HEK293 (cell line): ENCODE data around the gene INO80.
A peak's percentile ranks its signal among the peaks of the same experiment; 100 is the strongest.

ENCODE experiments used
- CTCF ChIA-PET: fragments of 350-600 bp; formaldehyde crosslinking; extraction: SDS; loops from one replicate; lab custom pipeline; 2021; ENCODE audit warnings: antibody characterized with exemption; lab: Yijun Ruan, JAX
- POLR2A ChIA-PET: fragments of 300-600 bp; formaldehyde crosslinking; extraction: SDS; loops from one replicate; lab custom pipeline; 2020; ENCODE audit warnings: antibody characterized with exemption, inconsistent platforms; lab: Yijun Ruan, JAX
- H3K27ac ChIP-seq: fragments of 200-500 bp; sonication (Bioruptor generic); 2 replicates; pipeline ENCODE4 v1.5.1; 2014; ENCODE audit warnings: low read depth, low read length, control low read depth, inconsistent platforms; ENCODE audit errors: extremely low read depth
- H3K36me3 ChIP-seq, 2 experiments: fragments of 200-500 bp in 1 of 2; sonication (Bioruptor generic) in 1 of 2; 1 replicate in 1 of 2; 2 replicates in 1 of 2; pipeline ENCODE4 v1.5.1; 2014 to 2017; ENCODE audit warnings: inconsistent platforms in 2 of 2, low read length in 2 of 2; ENCODE audit not compliant: control insufficient read depth in 2 of 2, insufficient read depth in 1 of 2
- H3K4me1 ChIP-seq: fragments of 200-500 bp; sonication (Bioruptor generic); 2 replicates; pipeline ENCODE4 v1.5.1; 2014; ENCODE audit warnings: mild to moderate bottlenecking, low read length, inconsistent platforms; ENCODE audit not compliant: control insufficient read depth, insufficient read depth
- H3K4me3 ChIP-seq: 2 replicates; pipeline ENCODE4 v1.5.1; 2011; ENCODE audit warnings: low read depth, mild to moderate bottlenecking, control low read depth, low read length, moderate library complexity
- H3K9me3 ChIP-seq: fragments of 200-500 bp; sonication (Bioruptor generic); 2 replicates; pipeline ENCODE4 v1.5.1; 2014; ENCODE audit warnings: low read depth, low read length, inconsistent platforms; ENCODE audit not compliant: control insufficient read depth, insufficient read depth
- FEZF1 ChIP-seq: fragments of 450-650 bp; formaldehyde crosslinking; IDR thresholded peaks from 2 replicates; pipeline ENCODE4 v1.5.1; 2016; ENCODE audit warnings: missing biosample characterization, missing genetic modification characterization
- GLI4 ChIP-seq: fragments of 450-650 bp; formaldehyde crosslinking; IDR thresholded peaks from 2 replicates; pipeline ENCODE4 v1.5.1; 2016; ENCODE audit warnings: missing biosample characterization, missing genetic modification characterization
- GLIS2 ChIP-seq: fragments of 450-650 bp; formaldehyde crosslinking; IDR thresholded peaks from 2 replicates; pipeline ENCODE4 v1.5.1; 2016; ENCODE audit warnings: missing biosample characterization, missing genetic modification characterization
- PRDM10 ChIP-seq: fragments of 450-650 bp; formaldehyde crosslinking; IDR thresholded peaks from 2 replicates; pipeline ENCODE4 v1.5.1; 2016; ENCODE audit warnings: missing biosample characterization, missing genetic modification characterization
- REPIN1 ChIP-seq: fragments of 450-650 bp; formaldehyde crosslinking; IDR thresholded peaks from 2 replicates; pipeline ENCODE4 v1.5.1; 2017; ENCODE audit warnings: missing biosample characterization, missing genetic modification characterization, low read depth
- SCRT2 ChIP-seq: fragments of 450-650 bp; formaldehyde crosslinking; IDR thresholded peaks from 2 replicates; pipeline ENCODE4 v1.5.1; 2016; ENCODE audit warnings: missing biosample characterization, missing genetic modification characterization
- SETDB1 ChIP-seq: IDR thresholded peaks from one replicate; pipeline ENCODE4 v1.6.1; 2017; ENCODE audit warnings: mild to moderate bottlenecking, low read length, moderate library complexity, mixed read lengths; ENCODE audit not compliant: insufficient read length
- ZBTB7A ChIP-seq: fragments of 450-650 bp; formaldehyde crosslinking; IDR thresholded peaks from 2 replicates; pipeline ENCODE4 v1.5.1; 2016; ENCODE audit warnings: low read depth, missing biosample characterization, missing genetic modification characterization
- ZFP69B ChIP-seq: fragments of 450-650 bp; formaldehyde crosslinking; IDR thresholded peaks from 2 replicates; pipeline ENCODE4 v1.5.1; 2016; ENCODE audit warnings: missing biosample characterization, missing genetic modification characterization
- ZNF292 ChIP-seq: fragments of 450-650 bp; formaldehyde crosslinking; IDR thresholded peaks from 2 replicates; pipeline ENCODE4 v1.5.1; 2016; ENCODE audit warnings: low read depth, missing biosample characterization, missing genetic modification characterization, borderline replicate concordance
- ZNF473 ChIP-seq: fragments of 450-650 bp; formaldehyde crosslinking; IDR thresholded peaks from 2 replicates; pipeline ENCODE4 v1.5.1; 2017; ENCODE audit warnings: missing biosample characterization, missing genetic modification characterization
- ZNF48 ChIP-seq: fragments of 450-650 bp; formaldehyde crosslinking; IDR thresholded peaks from 2 replicates; pipeline ENCODE4 v1.5.1; 2016; ENCODE audit warnings: missing biosample characterization, missing genetic modification characterization
- ZNF549 ChIP-seq: fragments of 450-650 bp; IDR thresholded peaks from 2 replicates; pipeline ENCODE4 v1.5.1; 2018; ENCODE audit warnings: missing biosample characterization, missing genetic modification characterization, mild to moderate bottlenecking, inconsistent platforms, moderate library complexity
- ZNF692 ChIP-seq: fragments of 450-650 bp; formaldehyde crosslinking; IDR thresholded peaks from 2 replicates; pipeline ENCODE4 v1.5.1; 2016; ENCODE audit warnings: missing biosample characterization, missing genetic modification characterization
- ZNF701 ChIP-seq: fragments of 450-650 bp; formaldehyde crosslinking; IDR thresholded peaks from 2 replicates; pipeline ENCODE4 v1.5.1; 2016; ENCODE audit warnings: missing biosample characterization, missing genetic modification characterization
- ZNF791 ChIP-seq: fragments of 450-650 bp; formaldehyde crosslinking; IDR thresholded peaks from 2 replicates; pipeline ENCODE4 v1.5.1; 2016; ENCODE audit warnings: missing biosample characterization, missing genetic modification characterization
- ZXDB ChIP-seq: fragments of 450-650 bp; formaldehyde crosslinking; IDR thresholded peaks from 2 replicates; pipeline ENCODE4 v1.5.1; 2016; ENCODE audit warnings: missing biosample characterization, missing genetic modification characterization
- TF ChIP-seq, protein P1 (sequence below): fragments of 450-650 bp; formaldehyde crosslinking; IDR thresholded peaks from 2 replicates; pipeline ENCODE4 v1.5.1; 2016; ENCODE audit warnings: missing biosample characterization, missing genetic modification characterization
- TF ChIP-seq, protein P2 (sequence below): fragments of 450-650 bp; formaldehyde crosslinking; IDR thresholded peaks from 2 replicates; pipeline ENCODE4 v1.5.1; 2017; ENCODE audit warnings: missing biosample characterization, missing genetic modification characterization
- TF ChIP-seq, protein P3 (sequence below): fragments of 450-650 bp; formaldehyde crosslinking; IDR thresholded peaks from 2 replicates; pipeline ENCODE4 v1.5.1; 2016; ENCODE audit warnings: missing biosample characterization, missing genetic modification characterization, low read depth
- TF ChIP-seq, protein P4 (sequence below): fragments of 450-650 bp; formaldehyde crosslinking; IDR thresholded peaks from 2 replicates; pipeline ENCODE4 v1.5.1; 2016; ENCODE audit warnings: missing biosample characterization, missing genetic modification characterization

INO80 gene

GRCh38 chr15:40942878-40943277, 173.2 kb downstream of the INO80 start:
- ChIA-PET POLR2A (interaction anchor here (4.3 to 5.3 kb wide), 2 partner anchors 11 to 13 kb away, joined by 58 to 64 read pairs; partner anchors contain the start of genes CHAC1 and DLL4), CTCF (interaction anchor here (0.6 to 3.5 kb wide), 12 partner anchors 9 to 523 kb away, joined by 3 to 29 read pairs (median 4); partner anchors contain the start of gene CHAC1)
- Histone ChIP-seq H3K36me3 (no peaks in the 10 kb centered on the region), H3K4me3 (no peak overlapping the region), H3K4me1 (peaks cover 4% of the 10 kb centered on the region; the same call in 1 of the 2 replicates), H3K9me3 (no peaks in the 10 kb centered on the region), H3K27ac (no peak overlapping the region)
- TF ChIP-seq ZNF292 (tag by site-specific recombination) (no peak), ZFP69B (tag by site-specific recombination) (no peak), GLI4 (tag by site-specific recombination) (no peak), SCRT2 (tag by site-specific recombination) (no peak)
- TF ChIP-seq, protein P1, sequence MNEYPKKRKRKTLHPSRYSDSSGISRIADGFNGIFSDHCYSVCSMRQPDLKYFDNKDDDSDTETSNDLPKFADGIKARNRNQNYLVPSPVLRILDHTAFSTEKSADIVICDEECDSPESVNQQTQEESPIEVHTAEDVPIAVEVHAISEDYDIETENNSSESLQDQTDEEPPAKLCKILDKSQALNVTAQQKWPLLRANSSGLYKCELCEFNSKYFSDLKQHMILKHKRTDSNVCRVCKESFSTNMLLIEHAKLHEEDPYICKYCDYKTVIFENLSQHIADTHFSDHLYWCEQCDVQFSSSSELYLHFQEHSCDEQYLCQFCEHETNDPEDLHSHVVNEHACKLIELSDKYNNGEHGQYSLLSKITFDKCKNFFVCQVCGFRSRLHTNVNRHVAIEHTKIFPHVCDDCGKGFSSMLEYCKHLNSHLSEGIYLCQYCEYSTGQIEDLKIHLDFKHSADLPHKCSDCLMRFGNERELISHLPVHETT = no peak
- TF ChIP-seq, all 188 proteins: peak for 0

GRCh38 chr15:40942337-40942854, 173.7 kb downstream of the INO80 start:
- H3K4me1 ChIP-seq = peaks cover 4% of the 10 kb centered on the region; the same call in 1 of the 2 replicates
- ChIA-PET CTCF (interaction anchor here (0.6 to 3.5 kb wide), 20 partner anchors 9 to 524 kb away, joined by 3 to 29 read pairs (median 4); partner anchors contain the start of gene CHAC1), POLR2A (interaction anchor here (1.1 to 5.3 kb wide), 4 partner anchors 12 to 76 kb away, joined by 3 to 64 read pairs (median 31); partner anchors contain the start of genes CHAC1 and DLL4)
- H3K36me3 ChIP-seq = no peaks in the 10 kb centered on the region
- no peaks in the 10 kb centered on the region for H3K9me3 ChIP-seq
- H3K4me3 ChIP-seq = peak overlapping the region; percentile 34
- peak overlapping the region; percentile 73; the same call in 1 of the 2 replicates for H3K27ac ChIP-seq
- TF ChIP-seq ZNF701 (tag by site-specific recombination) = no peak
- TF ChIP-seq ZNF549 (tag by site-specific recombination) = no peak
- TF ChIP-seq, protein P2, sequence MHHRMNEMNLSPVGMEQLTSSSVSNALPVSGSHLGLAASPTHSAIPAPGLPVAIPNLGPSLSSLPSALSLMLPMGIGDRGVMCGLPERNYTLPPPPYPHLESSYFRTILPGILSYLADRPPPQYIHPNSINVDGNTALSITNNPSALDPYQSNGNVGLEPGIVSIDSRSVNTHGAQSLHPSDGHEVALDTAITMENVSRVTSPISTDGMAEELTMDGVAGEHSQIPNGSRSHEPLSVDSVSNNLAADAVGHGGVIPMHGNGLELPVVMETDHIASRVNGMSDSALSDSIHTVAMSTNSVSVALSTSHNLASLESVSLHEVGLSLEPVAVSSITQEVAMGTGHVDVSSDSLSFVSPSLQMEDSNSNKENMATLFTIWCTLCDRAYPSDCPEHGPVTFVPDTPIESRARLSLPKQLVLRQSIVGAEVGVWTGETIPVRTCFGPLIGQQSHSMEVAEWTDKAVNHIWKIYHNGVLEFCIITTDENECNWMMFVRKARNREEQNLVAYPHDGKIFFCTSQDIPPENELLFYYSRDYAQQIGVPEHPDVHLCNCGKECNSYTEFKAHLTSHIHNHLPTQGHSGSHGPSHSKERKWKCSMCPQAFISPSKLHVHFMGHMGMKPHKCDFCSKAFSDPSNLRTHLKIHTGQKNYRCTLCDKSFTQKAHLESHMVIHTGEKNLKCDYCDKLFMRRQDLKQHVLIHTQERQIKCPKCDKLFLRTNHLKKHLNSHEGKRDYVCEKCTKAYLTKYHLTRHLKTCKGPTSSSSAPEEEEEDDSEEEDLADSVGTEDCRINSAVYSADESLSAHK (tag by site-specific recombination) = no peak
- TF ChIP-seq ZNF791 (tag by site-specific recombination) = no peak
- TF ChIP-seq ZNF48 (tag by site-specific recombination) = no peak
- TF ChIP-seq ZNF473 (tag by site-specific recombination) = no peak
- no peak for TF ChIP-seq ZXDB (tag by site-specific recombination)
- TF ChIP-seq SETDB1 = no peak
- TF ChIP-seq, protein P3, sequence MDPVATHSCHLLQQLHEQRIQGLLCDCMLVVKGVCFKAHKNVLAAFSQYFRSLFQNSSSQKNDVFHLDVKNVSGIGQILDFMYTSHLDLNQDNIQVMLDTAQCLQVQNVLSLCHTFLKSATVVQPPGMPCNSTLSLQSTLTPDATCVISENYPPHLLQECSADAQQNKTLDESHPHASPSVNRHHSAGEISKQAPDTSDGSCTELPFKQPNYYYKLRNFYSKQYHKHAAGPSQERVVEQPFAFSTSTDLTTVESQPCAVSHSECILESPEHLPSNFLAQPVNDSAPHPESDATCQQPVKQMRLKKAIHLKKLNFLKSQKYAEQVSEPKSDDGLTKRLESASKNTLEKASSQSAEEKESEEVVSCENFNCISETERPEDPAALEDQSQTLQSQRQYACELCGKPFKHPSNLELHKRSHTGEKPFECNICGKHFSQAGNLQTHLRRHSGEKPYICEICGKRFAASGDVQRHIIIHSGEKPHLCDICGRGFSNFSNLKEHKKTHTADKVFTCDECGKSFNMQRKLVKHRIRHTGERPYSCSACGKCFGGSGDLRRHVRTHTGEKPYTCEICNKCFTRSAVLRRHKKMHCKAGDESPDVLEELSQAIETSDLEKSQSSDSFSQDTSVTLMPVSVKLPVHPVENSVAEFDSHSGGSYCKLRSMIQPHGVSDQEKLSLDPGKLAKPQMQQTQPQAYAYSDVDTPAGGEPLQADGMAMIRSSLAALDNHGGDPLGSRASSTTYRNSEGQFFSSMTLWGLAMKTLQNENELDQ (tag by site-specific recombination) = no peak
- no peak for TF ChIP-seq REPIN1 (tag by site-specific recombination)
- TF ChIP-seq GLIS2 = no peak
- no peak for TF ChIP-seq ZNF692
- no peak for TF ChIP-seq FEZF1 (tag by site-specific recombination)
- TF ChIP-seq, protein P4, sequence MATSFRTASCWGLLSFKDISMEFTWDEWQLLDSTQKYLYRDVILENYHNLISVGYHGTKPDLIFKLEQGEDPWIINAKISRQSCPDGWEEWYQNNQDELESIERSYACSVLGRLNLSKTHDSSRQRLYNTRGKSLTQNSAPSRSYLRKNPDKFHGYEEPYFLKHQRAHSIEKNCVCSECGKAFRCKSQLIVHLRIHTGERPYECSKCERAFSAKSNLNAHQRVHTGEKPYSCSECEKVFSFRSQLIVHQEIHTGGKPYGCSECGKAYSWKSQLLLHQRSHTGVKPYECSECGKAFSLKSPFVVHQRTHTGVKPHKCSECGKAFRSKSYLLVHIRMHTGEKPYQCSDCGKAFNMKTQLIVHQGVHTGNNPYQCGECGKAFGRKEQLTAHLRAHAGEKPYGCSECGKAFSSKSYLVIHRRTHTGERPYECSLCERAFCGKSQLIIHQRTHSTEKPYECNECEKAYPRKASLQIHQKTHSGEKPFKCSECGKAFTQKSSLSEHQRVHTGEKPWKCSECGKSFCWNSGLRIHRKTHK (tag by site-specific recombination) = no peak
- TF ChIP-seq ZBTB7A (tag by site-specific recombination) = no peak
- no peak for TF ChIP-seq PRDM10 (tag by site-specific recombination)
